T follicular helper cell (primary cell): ENCODE data around the gene TMC7.
"Not testable (repeated sequence)": the region's sequence is repeated elsewhere in the genome, so short reads cannot be mapped to it uniquely, and the experiment has no call there.

Source experiments
- DNase-seq: peaks from one replicate; pipeline ENCODE4 v3.0.0-alpha.2; 2020; ENCODE audit warnings: low read depth

Gene TMC7

DNA sequence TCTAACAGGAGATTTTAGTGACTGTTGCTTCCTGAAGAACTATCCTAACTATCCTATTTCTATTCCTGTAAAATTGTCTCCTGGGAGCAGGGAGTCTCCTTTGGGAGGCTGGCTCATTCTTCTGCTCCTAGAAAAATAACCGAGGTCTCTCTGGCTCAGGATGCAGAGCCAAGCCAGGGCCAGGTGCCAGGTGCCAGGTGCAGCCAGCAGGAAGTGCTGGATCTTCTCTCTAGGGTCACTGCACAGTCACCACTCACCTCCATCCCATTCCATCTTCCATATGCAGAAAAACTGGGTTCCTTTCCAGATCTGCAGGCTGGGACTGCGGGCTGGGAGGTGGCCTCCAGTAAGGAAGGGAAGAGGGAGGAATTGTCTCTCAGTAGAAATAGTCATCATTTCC is 3.8 kb upstream of the TMC7 start:
- DNase-seq: no peak

DNA sequence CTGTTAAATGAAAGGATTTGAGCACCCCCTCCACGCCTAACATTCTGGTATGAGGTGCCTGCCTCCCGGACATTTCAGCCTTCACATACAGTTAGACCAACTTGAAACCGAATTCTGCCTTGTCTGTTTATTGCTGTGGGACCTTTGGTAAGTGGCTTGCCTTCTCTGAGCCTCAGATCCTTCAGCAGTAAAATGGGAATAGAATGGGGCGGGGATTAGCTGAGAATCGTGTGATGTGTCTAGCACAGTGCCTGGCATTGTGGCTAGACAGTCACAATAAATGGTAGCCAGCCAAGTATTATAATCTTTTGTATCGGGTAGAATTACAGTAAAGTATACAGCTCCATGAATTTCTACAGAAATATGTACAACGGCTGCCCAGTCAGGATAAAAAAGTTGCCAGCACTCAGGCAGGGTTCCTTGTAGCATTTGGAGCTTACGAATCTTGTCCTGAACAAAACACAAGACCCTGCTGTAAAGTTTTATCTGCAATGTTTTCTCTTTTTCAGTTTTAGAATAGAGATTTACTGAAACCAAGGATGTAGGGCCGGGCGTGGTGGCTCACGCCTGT is 786 bp downstream of the TMC7 start:
- no peak for DNase-seq

DNA sequence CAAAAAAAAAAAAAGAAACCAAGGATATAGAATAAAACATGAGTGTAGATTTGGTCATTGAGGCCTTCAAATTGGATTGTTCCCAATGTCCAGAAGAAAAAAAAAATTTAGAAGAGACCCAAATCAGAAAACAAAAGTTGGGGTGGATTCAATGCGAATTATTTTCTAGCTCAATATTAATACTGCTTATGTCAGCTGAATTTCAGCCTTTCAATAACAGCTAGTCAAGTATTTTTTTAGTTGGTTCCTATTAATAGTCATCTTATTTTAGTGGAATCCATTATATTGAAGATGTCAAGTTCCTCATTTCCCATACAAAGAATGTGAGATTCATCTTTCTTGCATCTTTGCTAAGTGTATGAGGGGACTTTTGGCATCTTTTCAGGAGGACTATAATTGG is 1.5 kb downstream of the TMC7 start:
- not testable (repeated sequence) for DNase-seq

DNA sequence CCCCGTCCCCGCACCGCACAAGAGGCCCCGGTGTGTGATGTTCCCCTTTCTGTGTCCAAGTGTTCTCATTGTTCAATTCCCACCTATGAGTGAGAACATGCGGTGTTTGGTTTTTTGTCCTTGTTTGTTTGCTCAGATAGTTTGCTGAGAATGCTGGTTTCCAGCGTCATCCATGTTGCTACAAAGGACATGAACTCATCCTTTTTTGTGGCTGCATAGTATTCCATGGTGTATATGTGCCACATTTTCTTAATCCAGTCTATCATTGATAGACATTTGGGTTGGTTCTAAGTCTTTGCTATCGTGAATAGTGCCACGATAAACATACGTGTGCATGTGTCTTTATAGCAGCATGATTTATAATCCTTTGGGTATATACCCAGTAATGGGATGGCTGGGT is 8.0 kb downstream of the TMC7 start:
- not testable (repeated sequence) for DNase-seq

DNA sequence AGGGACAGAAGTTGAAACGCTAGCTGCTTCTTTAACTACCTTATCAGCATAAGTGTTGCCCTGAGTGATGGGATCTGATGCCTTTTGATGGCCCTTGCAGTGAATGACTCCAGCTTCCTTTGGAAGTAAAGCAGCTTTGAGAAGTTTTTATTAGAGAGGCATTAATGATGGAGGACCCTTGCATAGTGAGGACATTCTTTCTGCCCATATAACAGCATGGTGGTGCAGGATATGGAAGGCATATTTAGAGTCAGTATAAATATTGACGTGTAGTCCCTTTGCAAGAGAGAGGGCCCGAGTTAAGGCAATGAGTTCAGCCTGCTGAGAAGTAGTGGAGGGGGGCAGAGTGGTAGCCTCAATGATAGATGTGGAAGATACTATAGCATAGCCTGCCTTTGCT is 9.8 kb downstream of the TMC7 start:
- not testable (repeated sequence) for DNase-seq

DNA sequence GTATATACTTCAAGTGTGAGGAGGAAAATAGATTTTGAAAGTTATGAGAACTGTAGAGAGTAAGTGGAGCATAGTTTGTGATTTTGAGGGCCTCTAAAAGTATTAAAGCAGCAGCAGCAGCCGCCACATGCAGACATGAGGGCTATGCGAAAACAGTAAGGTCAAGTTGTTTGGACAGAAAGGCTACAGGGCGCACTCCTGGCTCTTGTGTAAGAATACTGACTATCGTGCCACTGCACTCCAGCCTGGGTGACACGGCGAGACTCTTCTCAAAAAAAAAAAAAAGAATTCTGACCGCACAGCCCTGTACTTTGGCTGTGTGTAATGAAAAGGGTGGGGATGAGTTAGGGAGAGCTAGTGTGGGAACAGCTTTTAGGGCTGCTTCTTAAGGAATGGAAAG is 10.4 kb downstream of the TMC7 start:
- not testable (repeated sequence) for DNase-seq

DNA sequence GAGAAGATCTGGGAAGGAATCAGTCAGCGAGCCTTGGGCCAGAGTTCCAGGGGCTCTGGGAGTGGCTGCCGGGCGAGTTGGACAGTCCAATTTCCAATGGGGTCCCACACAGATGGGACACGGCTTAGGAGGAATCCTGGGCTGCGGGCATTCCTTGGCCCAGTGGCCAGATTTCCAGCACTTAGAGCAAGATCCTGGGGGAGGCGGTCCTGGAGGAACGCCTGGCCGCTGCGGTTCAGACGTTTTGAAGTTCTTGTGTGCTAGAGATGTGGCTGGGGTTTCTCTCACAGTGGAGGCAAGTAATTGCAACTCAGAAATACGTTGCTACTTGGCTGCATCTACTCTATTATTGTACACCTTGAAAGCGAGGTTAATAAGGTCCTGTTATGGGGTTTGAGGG is 11.7 kb downstream of the TMC7 start:
- not testable (repeated sequence) for DNase-seq

DNA sequence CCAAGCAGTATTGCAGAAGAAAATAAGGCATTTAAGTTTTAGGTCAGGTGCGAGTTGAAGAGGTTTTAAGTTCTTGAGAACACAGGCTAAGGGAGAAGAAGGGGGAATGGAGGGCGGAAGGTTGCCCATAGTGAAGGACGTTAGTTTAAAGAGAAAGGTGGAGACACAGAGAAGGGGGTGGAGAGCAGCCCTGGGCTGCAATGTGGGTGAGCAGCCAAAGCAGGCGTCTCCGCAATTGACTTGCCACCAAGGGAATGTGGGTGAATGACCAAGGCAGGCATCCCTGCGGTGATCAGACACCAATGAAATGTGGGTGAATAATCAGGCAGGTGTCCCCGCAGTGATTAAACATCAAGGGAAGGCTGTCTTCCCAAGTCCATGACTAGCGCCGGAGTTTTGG is 12.8 kb downstream of the TMC7 start:
- DNase-seq: not testable (repeated sequence)

DNA sequence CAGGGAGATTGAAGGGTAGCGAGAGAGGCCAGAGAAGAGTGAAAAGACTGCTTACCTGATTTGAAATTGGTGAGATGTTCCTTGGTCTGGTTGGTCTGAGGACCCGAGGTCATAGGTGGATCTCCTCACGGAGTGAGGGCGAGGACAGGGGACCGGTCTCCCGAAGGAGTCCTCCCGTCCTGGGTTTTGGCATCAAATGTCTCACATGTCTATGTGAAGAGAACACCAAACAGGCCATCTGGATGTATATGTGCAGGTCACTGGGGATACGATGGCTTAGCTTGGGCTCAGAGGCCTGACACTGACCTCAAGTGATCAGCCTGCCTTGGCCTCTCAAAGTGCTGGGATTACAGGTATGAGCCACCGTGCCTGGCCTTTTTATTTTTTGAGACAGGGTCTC is 13.3 kb downstream of the TMC7 start:
- not testable (repeated sequence) for DNase-seq

DNA sequence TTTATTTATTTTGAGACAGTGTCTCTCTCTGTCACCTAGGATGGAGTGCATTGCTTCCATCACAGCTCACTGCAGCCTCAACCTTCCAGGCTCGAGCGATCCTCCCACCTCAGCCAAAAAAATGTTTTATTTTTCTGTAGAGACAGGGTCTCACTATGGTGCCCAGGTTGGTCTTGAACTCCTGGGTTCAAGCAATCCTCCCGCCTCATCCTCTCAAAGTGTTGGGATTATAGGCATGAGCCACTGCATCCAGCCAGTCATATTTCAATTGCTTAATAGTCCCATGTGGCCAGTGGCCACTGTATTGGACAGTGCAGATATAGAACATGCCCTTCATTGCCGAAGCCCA is 15.3 kb downstream of the TMC7 start:
- DNase-seq: no peak

DNA sequence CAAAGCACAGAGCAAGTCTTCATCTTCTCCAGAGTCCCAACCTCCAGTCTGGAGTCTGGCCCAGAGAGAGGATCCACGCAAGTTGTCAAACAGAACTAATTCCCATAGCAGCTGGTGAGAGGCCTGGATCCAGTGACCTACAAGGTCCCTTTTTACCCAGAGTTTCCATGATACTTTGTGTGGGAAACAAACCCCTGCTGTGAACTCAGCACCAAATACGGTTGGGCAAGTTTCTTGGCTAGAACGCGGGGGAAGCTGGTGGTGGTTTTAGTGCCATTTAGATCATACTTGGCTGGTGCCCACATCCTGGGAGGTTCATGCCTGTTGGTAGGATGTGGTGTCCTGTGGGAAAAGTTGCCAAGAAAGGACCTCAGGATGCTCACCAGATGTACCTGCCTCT is 18.1 kb downstream of the TMC7 start:
- DNase-seq: no peak

DNA sequence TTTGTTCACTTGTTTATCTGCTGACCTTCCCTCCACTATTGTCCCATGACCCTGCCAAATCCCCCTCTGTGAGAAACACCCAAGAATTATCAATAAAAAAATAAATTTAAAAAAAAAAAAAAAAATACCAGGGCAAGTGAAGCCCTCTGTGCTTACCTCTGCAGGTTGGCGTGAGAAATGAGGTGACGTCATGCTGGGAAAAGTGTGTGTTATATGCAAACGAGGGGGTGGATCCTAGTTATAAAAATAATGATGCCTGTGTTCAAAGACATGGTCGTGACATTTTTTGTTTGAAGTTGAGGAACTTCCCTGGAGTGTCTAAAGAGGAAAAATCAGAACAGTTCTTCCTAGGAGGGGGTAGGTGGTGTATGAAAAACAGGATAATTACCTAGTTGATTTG is 20.2 kb downstream of the TMC7 start:
- DNase-seq: no peak

DNA sequence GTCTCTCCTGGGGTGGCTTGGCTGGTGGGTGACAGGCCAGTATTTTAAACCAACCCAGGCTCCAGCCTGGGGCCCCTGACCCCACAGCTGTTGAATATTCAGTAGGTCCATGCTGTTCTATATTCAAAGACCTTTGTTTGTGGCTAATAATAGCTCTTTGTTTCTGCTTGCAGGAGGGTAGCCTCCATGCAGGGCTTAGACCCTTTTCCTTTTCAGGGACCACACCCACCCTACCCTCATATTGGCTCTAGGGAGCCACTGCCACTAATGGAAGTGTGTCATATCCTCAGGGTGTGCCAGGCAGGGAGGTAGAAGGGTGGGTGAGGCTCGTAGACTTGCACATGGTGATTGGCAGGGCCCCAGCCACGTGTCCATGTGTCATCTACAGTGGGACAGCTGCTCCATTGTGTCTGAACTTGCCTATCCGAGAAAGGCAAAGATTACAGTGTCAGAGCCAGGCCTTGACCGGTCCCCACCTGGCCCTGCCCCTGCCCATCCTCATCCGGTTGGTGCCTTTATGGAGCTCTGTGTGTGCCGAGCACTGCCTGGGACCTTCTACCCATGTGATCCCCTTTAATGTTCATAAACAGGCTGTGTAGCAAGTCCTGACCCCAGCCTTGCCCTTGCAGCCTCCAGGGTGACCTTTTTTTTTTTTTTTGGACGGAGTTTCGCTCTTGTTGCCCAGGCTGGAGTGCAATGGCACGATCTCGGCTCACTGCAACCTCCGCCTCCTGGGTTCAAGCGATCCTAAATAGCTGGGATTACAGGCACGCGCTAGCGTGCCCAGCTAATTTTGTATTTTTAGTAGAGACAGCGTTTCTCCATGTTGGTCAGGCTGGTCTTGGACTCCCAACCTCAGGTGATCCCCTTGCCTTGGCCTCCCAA is 22.1 kb downstream of the TMC7 start:
- DNase-seq: no peak

DNA sequence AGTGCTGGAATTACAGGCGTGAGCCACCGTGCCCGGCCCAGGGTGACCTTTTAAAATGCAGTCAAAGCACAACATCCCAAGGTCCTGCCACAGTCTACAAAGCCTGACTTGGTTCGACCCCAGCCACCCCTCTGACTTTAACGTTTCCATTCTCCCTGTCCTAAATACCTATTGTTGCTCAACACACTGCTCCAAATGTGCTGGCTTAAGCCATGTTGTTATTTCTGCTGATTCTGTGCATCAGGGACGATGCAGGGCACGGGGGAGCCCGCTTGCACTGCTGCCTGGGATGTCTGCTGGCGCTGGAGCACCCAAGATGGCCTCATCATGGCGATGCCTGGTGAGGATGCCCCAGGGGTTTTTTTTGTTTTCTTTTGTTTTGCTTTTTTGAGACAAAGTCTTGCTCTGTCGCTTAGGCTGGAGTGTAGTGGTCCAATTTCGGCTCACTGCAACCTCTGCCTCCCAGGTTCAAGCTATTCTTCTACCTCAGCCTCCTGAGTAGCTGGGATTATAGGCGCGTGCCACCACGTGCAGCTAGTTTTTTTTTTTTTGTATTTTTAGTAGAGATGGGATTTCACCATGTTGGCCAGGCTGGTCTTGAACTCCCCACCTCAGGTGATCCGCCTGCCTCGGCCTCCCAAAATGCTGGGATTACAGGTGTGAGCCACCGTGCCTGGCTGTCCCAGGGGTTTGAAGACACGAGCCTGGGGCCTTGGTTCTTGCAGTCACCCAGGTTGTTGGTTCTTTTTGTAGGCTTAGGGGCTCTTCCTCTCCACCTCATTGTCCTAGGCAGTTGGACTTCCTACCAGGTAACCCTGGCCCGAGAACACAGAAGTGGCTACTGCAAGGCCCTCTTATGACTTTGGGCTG is 22.9 kb downstream of the TMC7 start:
- no peak for DNase-seq

DNA sequence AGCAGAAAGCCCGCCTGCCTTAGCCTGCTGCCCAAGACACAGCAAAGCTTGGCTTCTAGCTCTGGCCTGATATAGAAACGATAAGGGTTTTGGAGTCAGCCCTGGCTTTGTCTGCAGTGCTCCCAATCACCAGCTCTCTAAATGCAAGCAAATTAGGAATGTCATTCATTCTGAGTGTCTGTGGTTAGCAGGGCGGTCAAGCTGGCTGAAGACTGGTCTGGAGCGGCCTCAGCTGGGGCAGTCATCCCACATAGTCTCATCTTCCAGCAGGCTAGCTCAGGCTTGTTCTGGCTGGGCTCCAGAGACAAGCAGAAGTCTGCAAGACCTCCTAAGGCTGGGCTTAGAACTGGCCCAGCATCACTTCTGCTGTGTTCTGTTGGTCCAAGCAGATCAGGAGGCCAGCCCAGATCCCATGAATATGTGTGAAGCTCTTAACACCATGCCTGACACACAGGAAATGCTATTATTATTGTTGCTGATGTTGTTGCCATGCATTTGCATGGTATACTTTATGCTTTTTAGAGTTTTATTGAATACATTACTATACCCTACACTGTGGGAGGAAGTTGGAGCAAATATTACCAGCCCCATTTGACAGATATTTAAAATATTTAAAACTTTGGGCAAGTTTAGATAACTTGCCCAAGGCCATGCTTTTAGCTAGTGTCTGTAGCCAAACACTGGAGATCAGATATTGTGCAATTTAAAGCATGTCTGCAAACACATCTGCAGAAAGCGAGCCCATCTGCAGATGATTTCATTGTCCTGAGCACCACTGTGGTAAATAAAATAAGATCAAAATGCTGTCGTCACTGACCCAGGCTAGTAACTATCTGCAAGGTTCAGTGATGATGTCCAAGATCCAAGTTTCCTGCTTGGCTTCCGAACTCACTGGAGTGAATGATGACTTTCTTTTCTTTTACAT is 24.8 kb downstream of the TMC7 start:
- DNase-seq: no peak

DNA sequence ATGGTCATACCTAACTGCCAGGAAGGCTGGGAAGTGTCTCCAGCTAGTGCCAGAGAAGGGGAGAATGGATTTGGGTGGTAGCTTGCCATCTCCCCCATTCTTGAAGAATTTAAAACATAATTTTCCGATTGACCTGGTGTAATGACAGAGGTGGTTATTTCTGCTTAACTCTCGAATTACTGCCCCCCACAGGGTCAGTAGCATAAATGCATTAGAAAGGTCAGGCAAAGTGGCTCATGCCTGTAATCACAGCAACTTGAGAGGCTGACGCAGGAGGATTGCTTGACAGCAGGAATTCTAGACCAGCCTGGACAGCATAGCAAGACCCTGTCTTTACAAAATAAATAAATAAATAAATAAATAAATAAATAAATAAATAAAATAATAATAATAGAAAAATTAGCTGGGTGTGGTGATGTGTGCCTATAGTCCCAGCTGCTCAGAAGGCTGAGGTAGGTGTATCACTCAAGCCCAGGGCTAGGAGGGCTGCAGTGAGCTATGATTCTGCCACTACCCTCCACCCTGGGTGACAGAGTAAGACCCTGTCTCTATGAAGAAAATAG is 27.5 kb downstream of the TMC7 start:
- no peak for DNase-seq

DNA sequence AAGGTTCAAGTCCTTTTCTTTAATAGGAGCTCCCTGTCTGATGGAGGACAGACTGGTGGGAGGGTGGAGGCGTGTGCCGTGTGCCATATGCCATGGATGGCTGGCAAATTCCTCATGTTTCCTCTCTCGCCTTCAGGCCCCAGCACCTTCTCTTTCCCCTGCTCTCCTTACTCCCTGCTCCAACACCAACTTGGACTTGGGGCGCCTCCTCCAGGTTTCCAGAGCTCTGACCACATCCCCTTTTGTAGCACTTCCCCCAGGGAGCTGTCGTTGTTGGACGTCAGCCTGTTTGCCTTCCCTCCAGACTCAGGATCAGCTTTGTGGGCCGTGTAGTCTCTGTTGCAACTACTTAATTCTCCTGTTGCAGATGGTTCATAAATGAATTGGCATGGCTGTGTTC is 30.7 kb downstream of the TMC7 start:
- DNase-seq: no peak

DNA sequence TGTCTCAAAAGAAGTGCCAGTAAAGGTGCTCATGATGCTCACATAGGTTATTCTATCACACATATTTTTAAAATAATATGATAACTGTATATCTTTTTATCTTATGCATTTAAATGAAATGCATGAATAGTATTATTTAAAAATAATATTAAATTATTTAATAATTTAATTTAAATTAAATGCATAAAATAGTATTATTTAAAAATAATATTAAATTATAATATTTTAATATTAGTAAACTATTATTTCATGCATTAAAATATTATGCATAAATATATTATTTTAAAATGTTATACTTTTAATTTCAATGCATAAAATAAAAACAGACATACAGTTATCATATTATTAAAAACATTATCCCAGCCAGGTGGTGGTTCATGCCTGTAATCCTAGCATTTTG is 33.4 kb downstream of the TMC7 start:
- DNase-seq: no peak

DNA sequence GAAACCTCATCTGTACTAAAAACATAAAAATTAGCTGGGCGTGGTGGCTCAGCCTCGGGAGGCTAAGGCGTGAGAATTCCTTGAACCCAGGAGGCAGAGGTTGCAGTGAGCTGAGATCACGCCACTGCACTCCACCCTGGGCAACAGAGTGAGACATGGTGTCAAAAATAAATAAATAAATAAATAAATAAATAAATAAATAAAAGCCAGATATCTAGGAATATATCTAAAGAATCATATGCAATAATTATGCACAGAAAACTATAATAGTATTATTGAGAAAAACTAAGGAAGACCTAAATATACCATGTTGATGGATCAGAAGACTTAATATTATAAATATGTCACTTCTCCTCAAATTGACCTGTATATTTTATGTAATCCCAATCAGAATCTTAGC is 37.0 kb downstream of the TMC7 start:
- no peak for DNase-seq

DNA sequence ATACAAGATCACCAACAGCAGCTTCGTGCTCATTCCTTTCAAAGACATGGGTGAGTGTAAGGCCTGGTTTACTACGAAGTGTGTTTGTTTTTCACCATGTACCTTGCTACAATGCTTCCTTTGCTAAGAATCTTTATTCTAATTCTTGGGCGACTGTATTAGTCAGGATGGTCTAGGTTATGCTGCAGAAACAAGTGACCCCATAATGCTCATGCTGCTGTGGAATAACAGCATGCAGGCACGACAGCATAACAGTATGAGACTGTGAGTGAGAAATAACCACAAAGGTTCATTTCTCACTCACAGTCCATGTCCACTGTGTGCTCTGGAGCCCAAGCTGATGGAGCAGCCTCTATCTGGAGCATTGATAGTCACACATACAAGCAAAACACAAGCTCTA is 38.0 kb downstream of the TMC7 start:
- DNase-seq: no peak

DNA sequence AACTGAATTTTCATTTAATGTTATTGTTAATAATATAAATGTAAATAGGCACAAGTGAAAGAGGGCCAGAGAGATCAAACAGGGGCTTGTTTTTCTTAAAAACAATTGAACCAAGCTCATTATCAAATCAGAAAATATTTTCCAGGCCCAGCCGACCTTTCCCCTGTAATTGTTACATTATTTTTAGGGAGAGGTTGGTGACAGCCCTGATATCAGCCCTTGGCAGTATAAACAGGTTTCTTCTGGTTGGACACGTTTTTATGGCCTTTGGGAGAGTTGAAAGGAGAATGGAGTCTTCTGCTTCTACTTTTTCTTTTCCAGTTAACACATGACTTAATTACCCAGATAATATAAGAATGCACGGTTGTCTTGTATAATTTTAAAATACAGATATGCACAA is 43.7 kb downstream of the TMC7 start:
- no peak for DNase-seq
